Endothelial cell of umbilical vein (primary cell): ENCODE data around the gene TCF25. TPM values are rescaled to one million over a fixed set of nuclear protein-coding genes. Genes with fewer than 3 reads are reported as not detected.

Experiments
- BruUV-seq: library from RNA; stranded (reverse); fragments of 400-500 nt; replicated peaks from 2 replicates; lab custom pipeline; 2021; lab: Mats Ljungman, UMichigan
- CTCF ChIA-PET: fragments of 300-600, 350-600 bp; sonication (Branson Sonifier 250); formaldehyde crosslinking; loops from one replicate; lab custom pipeline; 2021; ENCODE audit warnings: antibody characterized with exemption, inconsistent platforms; lab: Charles Lee
- POLR2A ChIA-PET: fragments of 300-600, 350-600 bp; sonication (Branson Sonifier 250); formaldehyde crosslinking; loops from one replicate; lab custom pipeline; 2021; ENCODE audit warnings: antibody characterized with exemption, inconsistent platforms; lab: Charles Lee
- DNase-seq: peaks from one replicate; pipeline ENCODE4 v3.0.0-alpha.2; 2011; ENCODE audit warnings: low read depth, low spot score
- FAIRE-seq: peaks from 2 replicates; lab custom pipeline; 2011; peaks lifted over from hg19 to GRCh38; lab: Jason Lieb, UNC
- H2AFZ ChIP-seq: 2 replicates; pipeline ENCODE4 v1.6.0; 2012; ENCODE audit warnings: low read depth, low read length, control low read depth, inconsistent platforms
- H3K27ac ChIP-seq: 2 replicates; pipeline ENCODE4 v1.5.1; 2011; ENCODE audit warnings: low read depth, mild to moderate bottlenecking, control low read depth, low read length, moderate library complexity; ENCODE audit not compliant: insufficient read depth
- H3K27me3 ChIP-seq, 2 experiments: 2 replicates each; pipeline versions ENCODE4 v1.6.0 to v1.6.1; 2011; ENCODE audit warnings: low read length in 2 of 2, mixed read lengths in 1 of 2; ENCODE audit not compliant: control insufficient read depth in 2 of 2, insufficient read depth in 2 of 2
- H3K36me3 ChIP-seq, 2 experiments: 2 replicates in 1 of 2; 3 replicates in 1 of 2; pipeline ENCODE4 v1.5.1; 2011; ENCODE audit warnings: low read length in 2 of 2, mild to moderate bottlenecking in 1 of 2, moderate library complexity in 1 of 2; ENCODE audit not compliant: control insufficient read depth in 2 of 2, insufficient read depth in 2 of 2; ENCODE audit errors: extremely low read depth in 1 of 2
- H3K4me1 ChIP-seq: 3 replicates; pipeline ENCODE4 v1.5.1; 2011; ENCODE audit warnings: mild to moderate bottlenecking, low read length; ENCODE audit not compliant: control insufficient read depth, insufficient read depth; ENCODE audit errors: extremely low read depth
- H3K4me2 ChIP-seq: 2 replicates; pipeline ENCODE4 v1.6.1; 2011; ENCODE audit warnings: low read length, control low read depth, mixed read lengths; ENCODE audit not compliant: insufficient read depth
- H3K4me3 ChIP-seq, 3 experiments: fragments of 200-600 bp in 1 of 3; sonication (generic), shearing (Covaris generic) in 1 of 3; replicated peaks in 1 of 3; 2 replicates each; pipeline ENCODE4 v1.5.1; 2011 to 2016; ENCODE audit warnings: control low read depth in 3 of 3, low read length in 3 of 3, mild to moderate bottlenecking in 2 of 3, inconsistent platforms in 1 of 3, low read depth in 1 of 3, moderate library complexity in 1 of 3; ENCODE audit not compliant: insufficient read depth in 1 of 3
- H3K79me2 ChIP-seq: 2 replicates; pipeline ENCODE4 v1.6.0; 2012; ENCODE audit warnings: low read length, inconsistent platforms; ENCODE audit not compliant: control insufficient read depth, insufficient read depth
- H3K9ac ChIP-seq: replicated peaks from 2 replicates; pipeline ENCODE3; 2011; ENCODE audit warnings: low read length, control low read depth; ENCODE audit not compliant: insufficient read depth; ENCODE audit errors: extremely low read depth
- H3K9me1 ChIP-seq: replicated peaks from 3 replicates; pipeline ENCODE4 v1.6.0; 2011; ENCODE audit warnings: mild to moderate bottlenecking, low read length; ENCODE audit not compliant: control insufficient read depth, insufficient read depth; ENCODE audit errors: extremely low read depth
- H3K9me3 ChIP-seq: replicated peaks from 2 replicates; pipeline ENCODE4 v1.5.1; 2012; ENCODE audit warnings: low read length, inconsistent platforms; ENCODE audit not compliant: control insufficient read depth, insufficient read depth
- H4K20me1 ChIP-seq: replicated peaks from 2 replicates; pipeline ENCODE3; 2011; ENCODE audit warnings: mild to moderate bottlenecking, low read length; ENCODE audit not compliant: control insufficient read depth, insufficient read depth; ENCODE audit errors: extremely low read depth
- EZH2 ChIP-seq: IDR thresholded peaks from 2 replicates; pipeline ENCODE4 v1.6.1; 2012; ENCODE audit warnings: borderline replicate concordance, low read depth, mild to moderate bottlenecking, moderate library complexity, low read length, inconsistent platforms; ENCODE audit not compliant: severe bottlenecking
- FOS ChIP-seq: IDR thresholded peaks from 2 replicates; pipeline ENCODE4 v1.6.1; 2011; ENCODE audit warnings: mild to moderate bottlenecking, low read length, moderate library complexity, borderline replicate concordance; ENCODE audit not compliant: insufficient read depth
- GATA2 ChIP-seq: IDR thresholded peaks from 2 replicates; pipeline ENCODE4 v1.7.0; 2011; ENCODE audit warnings: low read depth, mild to moderate bottlenecking, moderate library complexity, mixed read lengths, low read length; ENCODE audit not compliant: insufficient read length, insufficient read depth
- JUN ChIP-seq: IDR thresholded peaks from 2 replicates; pipeline ENCODE4 v1.6.1; 2011; ENCODE audit warnings: borderline replicate concordance, low read depth; ENCODE audit not compliant: insufficient read length, insufficient read depth
- MYC ChIP-seq: IDR thresholded peaks from one replicate; pipeline ENCODE4 v1.6.1; 2011; ENCODE audit warnings: mild to moderate bottlenecking, low read depth, low read length
- POLR2A ChIP-seq: IDR thresholded peaks from 2 replicates; pipeline ENCODE4 v1.6.1; 2012; ENCODE audit warnings: low read depth, mild to moderate bottlenecking, control low read depth, low read length
- POLR2AphosphoS5 ChIP-seq: IDR thresholded peaks from 2 replicates; pipeline ENCODE4 v1.6.1; 2012; ENCODE audit warnings: low read depth, mild to moderate bottlenecking, control low read depth, low read length, moderate library complexity; ENCODE audit not compliant: insufficient read depth
- dilution Hi-C: fragments of 300-500 bp; cut with MboI; formaldehyde crosslinking; loops from one replicate; pipeline ENCODE4 v1.15.0; 2019; ENCODE audit warnings: low sequenced_read_pairs; ENCODE audit not compliant: extremely low pct_ligation_motif_present
- intact Hi-C: fragments of 100-400 bp; cut with micrococcal nuclease; formaldehyde crosslinking; loops from one replicate; pipeline ENCODE4 v1.10.0; 2022
- polyA plus RNA-seq, 4 experiments: library from polyadenylated mRNA; depleted of rRNA in 3 of 4; stranded (reverse) in 3 of 4; unstranded in 1 of 4; fragments of >200 nt; gene quantifications; 2 replicates each; pipeline versions ENCODE4 v1.2.1 to v1.2.3, GENCODE V29; 2011 to 2012; ENCODE audit warnings: missing spikeins in 1 of 4
- total RNA-seq: library from RNA; stranded (reverse); gene quantifications from 2 replicates; pipeline ENCODE4 v1.2.3, GENCODE V29; 2021
- TF ChIP-seq, protein P1 (sequence below), 2 donors: IDR thresholded peaks; 1 replicate in 1 of 2; 2 replicates in 1 of 2; pipeline ENCODE4 v1.5.1; 2011; ENCODE audit warnings: low read length in 2 of 2, mild to moderate bottlenecking in 2 of 2, moderate library complexity in 2 of 2, control low read depth in 1 of 2, inconsistent platforms in 1 of 2, low read depth in 1 of 2; ENCODE audit not compliant: insufficient read depth in 1 of 2; ENCODE audit errors: extremely low read depth in 1 of 2
- TF ChIP-seq, protein P2 (sequence below): IDR thresholded peaks from 2 replicates; pipeline ENCODE4 v1.6.1; 2011; ENCODE audit not compliant: insufficient read depth, insufficient read length

TCF25 gene
- total and polyA plus RNA-seq, 2 donors (not counting 3 experiments of a cell fraction or from before 2014, with no cell fraction given), result 193 to 234 TPM

DNA sequence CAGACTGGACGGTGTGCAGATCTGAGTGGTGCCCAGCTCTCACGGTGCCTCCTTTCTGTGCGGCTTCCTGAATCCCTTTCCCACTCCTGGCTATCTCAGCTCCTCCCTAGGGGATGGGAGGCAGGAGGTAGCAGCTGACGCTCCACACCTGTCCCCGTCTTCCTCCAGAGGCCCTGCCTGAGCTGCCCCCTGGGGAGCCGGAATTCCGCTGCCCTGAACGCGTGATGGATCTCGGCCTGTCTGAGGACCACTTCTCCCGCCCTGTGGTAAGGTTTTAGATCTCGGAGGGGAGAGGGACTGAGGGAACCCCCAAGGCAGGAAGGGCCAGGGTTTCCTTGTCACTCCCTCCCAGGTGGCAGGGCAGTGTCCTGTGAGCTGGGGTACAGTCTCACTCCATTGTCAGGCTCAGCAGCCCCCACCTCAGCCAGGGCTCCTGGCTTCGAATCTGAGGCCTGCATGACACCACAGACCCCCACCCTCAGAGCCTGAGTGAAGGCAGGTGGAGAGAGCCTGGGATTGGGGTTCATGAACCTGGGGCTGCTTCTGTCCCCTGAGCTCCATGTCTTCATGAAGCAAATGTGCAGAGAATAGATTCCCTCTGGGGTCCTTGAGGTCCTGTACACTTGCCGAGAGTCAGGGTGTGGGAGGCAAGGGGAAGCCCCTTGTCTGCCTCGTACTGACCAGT is 81.8 kb downstream of the TCF25 start:
- DNase-seq, result no peak
- H4K20me1 ChIP-seq, result no peaks in the 10 kb centered on the region
- no peak overlapping the region for H3K4me3 ChIP-seq
- intact Hi-C loops, result no loop called here
- no peak overlapping the region for H2AFZ ChIP-seq
- no peaks in the 10 kb centered on the region for H3K4me1 ChIP-seq
- H3K27ac ChIP-seq, result no peak overlapping the region
- no peaks in the 10 kb centered on the region for H3K27me3 ChIP-seq
- FAIRE-seq, result no peak
- no peak overlapping the region for H3K4me2 ChIP-seq
- H3K79me2 ChIP-seq, result peaks cover 11% of the 10 kb centered on the region
- TF ChIP-seq EZH2 (no peak), MYC (no peak), POLR2A (no peak)
- ChIA-PET CTCF (no interaction called here), POLR2A (no interaction called here)
- no peaks in the 10 kb centered on the region for H3K9me3 ChIP-seq
- no peaks in the 10 kb centered on the region for H3K9me1 ChIP-seq
- no TSS peak for BruUV-seq
- H3K9ac ChIP-seq, result no peak overlapping the region
- dilution Hi-C loops, result no loop called here
- H3K36me3 ChIP-seq, result peaks cover 0 to 26% of the 10 kb centered on the region in 2 experiments

DNA sequence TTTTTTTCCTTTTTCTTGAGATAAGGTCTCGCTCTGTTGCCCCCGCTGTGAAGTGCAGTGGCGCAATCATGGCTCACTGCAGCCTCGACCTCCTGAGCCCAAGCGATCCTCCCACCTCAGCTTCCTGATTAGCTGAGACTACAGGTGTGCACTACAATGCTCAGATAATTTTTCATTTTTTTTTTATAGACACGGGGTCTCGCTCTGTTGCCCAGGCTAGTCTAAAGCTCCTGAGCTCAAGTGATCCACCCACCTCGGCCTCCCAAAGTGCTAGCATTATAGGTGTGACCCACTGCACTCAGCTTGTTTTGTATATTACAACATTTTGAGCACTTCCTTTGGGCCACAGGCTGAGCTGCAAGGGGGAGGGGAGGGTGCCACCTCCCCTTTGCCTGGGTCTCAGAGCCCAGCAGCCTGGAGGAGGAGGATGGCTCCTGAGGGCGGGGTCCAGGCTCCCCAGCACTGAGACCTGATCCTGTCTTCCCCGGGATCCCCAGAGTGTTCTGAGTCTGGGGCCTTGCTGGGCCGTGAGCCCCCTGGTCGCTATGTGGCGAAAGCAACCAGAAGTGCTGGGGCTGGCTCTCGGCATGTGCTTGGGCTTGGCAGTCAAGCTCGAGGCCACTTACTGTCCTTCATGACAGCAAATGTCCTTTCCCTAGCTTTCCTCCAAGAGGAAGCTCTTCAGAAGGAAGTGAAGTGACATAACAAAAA is 83.3 kb downstream of the TCF25 start:
- Histone ChIP-seq H3K4me3 (no peak overlapping the region), H4K20me1 (no peaks in the 10 kb centered on the region), H3K4me2 (no peak overlapping the region), H3K4me1 (no peaks in the 10 kb centered on the region), H3K9me1 (no peaks in the 10 kb centered on the region), H3K9me3 (no peaks in the 10 kb centered on the region), H3K36me3 (peaks cover 0 to 28% of the 10 kb centered on the region in 2 experiments), H3K9ac (no peak overlapping the region), H2AFZ (no peak overlapping the region), H3K27me3 (no peaks in the 10 kb centered on the region), H3K27ac (no peak overlapping the region), H3K79me2 (peaks cover 6% of the 10 kb centered on the region)
- DNase-seq (no peak), FAIRE-seq (no peak)
- ChIA-PET CTCF (no interaction called here), POLR2A (no interaction called here)
- dilution Hi-C loops (no loop called here), intact Hi-C loops (no loop called here)
- no peak for TF ChIP-seq GATA2
- TF ChIP-seq, protein P1, sequence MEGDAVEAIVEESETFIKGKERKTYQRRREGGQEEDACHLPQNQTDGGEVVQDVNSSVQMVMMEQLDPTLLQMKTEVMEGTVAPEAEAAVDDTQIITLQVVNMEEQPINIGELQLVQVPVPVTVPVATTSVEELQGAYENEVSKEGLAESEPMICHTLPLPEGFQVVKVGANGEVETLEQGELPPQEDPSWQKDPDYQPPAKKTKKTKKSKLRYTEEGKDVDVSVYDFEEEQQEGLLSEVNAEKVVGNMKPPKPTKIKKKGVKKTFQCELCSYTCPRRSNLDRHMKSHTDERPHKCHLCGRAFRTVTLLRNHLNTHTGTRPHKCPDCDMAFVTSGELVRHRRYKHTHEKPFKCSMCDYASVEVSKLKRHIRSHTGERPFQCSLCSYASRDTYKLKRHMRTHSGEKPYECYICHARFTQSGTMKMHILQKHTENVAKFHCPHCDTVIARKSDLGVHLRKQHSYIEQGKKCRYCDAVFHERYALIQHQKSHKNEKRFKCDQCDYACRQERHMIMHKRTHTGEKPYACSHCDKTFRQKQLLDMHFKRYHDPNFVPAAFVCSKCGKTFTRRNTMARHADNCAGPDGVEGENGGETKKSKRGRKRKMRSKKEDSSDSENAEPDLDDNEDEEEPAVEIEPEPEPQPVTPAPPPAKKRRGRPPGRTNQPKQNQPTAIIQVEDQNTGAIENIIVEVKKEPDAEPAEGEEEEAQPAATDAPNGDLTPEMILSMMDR (IDR thresholded peaks at IDR 0.05; ENCODE audit: extremely low read depth in 1 of 2, insufficient read depth in 1 of 2, low read depth in 1 of 2, low read length in 2 of 2), result no peak
- TF ChIP-seq POLR2AphosphoS5, result no peak
- no peak for TF ChIP-seq MYC
- no peak for TF ChIP-seq EZH2
- TF ChIP-seq, protein P2, sequence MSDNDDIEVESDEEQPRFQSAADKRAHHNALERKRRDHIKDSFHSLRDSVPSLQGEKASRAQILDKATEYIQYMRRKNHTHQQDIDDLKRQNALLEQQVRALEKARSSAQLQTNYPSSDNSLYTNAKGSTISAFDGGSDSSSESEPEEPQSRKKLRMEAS, result no peak
- no peak for TF ChIP-seq JUN
- TF ChIP-seq POLR2A, result no peak
- no peak for TF ChIP-seq FOS
- BruUV-seq, result no TSS peak
